OCI-LY7 (cell line): Measurements from ENCODE around the gene SASH1. TPM values are rescaled to one million over a fixed set of nuclear protein-coding genes. Genes with fewer than 3 reads are reported as not detected.

ENCODE experiments used
- BruUV-seq: library from RNA; stranded (reverse); fragments of 400-500 nt; replicated peaks from 2 replicates; lab custom pipeline; 2021; lab: Mats Ljungman, UMichigan
- CTCF ChIA-PET: fragments of 300-600 bp; sonication (Branson Sonifier 250); formaldehyde crosslinking; loops from one replicate; lab custom pipeline; 2022; ENCODE audit warnings: antibody characterized with exemption; ENCODE audit not compliant: unreplicated experiment; lab: Charles Lee
- POLR2A ChIA-PET: fragments of 300-600 bp; sonication (Branson Sonifier 250); formaldehyde crosslinking; loops from one replicate; lab custom pipeline; 2022; ENCODE audit warnings: antibody characterized with exemption; lab: Charles Lee
- DNase-seq: peaks from one replicate; pipeline ENCODE4 v3.0.0-alpha.2; 2015; ENCODE audit warnings: low spot score
- H2AFZ ChIP-seq: fragments of 200-600 bp; sonication (generic), shearing (Covaris generic); 2 replicates; pipeline ENCODE4 v1.6.1; 2014; ENCODE audit warnings: mild to moderate bottlenecking, antibody characterized with exemption, low read length, moderate library complexity
- H3K27ac ChIP-seq: fragments of 200-600 bp; sonication (generic); 2 replicates; pipeline ENCODE4 v1.5.1; 2014; ENCODE audit warnings: mixed run types, low read depth, mild to moderate bottlenecking, moderate library complexity, low read length, inconsistent platforms; ENCODE audit not compliant: poor library complexity, severe bottlenecking
- H3K36me3 ChIP-seq: fragments of 200-600 bp; sonication (generic); 2 replicates; pipeline ENCODE4 v1.6.1; 2014; ENCODE audit warnings: mild to moderate bottlenecking, antibody characterized with exemption, low read length, moderate library complexity, mixed read lengths; ENCODE audit not compliant: insufficient read depth
- H3K4me1 ChIP-seq: fragments of 200-600 bp; sonication (generic); 2 replicates; pipeline ENCODE4 v1.5.1; 2014; ENCODE audit warnings: mild to moderate bottlenecking, low read length; ENCODE audit not compliant: insufficient read depth, poor library complexity, severe bottlenecking
- H3K4me2 ChIP-seq: fragments of 200-600 bp; sonication (generic); 2 replicates; pipeline ENCODE4 v1.6.1; 2014; ENCODE audit warnings: mild to moderate bottlenecking, low read length
- H3K4me3 ChIP-seq: fragments of 200-600 bp; sonication (generic); 2 replicates; pipeline ENCODE4 v1.5.1; 2014; ENCODE audit warnings: mild to moderate bottlenecking, low read depth, low read length; ENCODE audit not compliant: poor library complexity, severe bottlenecking
- H3K79me2 ChIP-seq: fragments of 200-600 bp; sonication (generic); 2 replicates; pipeline ENCODE4 v1.6.1; 2016; ENCODE audit warnings: low read depth, mild to moderate bottlenecking, low read length, moderate library complexity, mixed read lengths; ENCODE audit not compliant: insufficient read depth
- H3K9me2 ChIP-seq: fragments of 200-600 bp; sonication (generic); 2 replicates; pipeline ENCODE4 v1.6.1; 2016; ENCODE audit warnings: mild to moderate bottlenecking, low read length, mixed read lengths; ENCODE audit not compliant: insufficient read depth
- H3K9me3 ChIP-seq: fragments of 200-600 bp; sonication (generic); 2 replicates; pipeline ENCODE4 v1.6.1; 2014; ENCODE audit warnings: mild to moderate bottlenecking, mixed run types, low read length, mixed read lengths
- H4K20me1 ChIP-seq: fragments of 200-600 bp; sonication (generic); 2 replicates; pipeline ENCODE4 v1.6.1; 2014; ENCODE audit warnings: mild to moderate bottlenecking, antibody characterized with exemption, low read length, moderate library complexity, mixed read lengths; ENCODE audit not compliant: insufficient read depth
- CTCF ChIP-seq: fragments of 200-600 bp; sonication (generic); conservative IDR thresholded peaks from 2 replicates; pipeline ENCODE4 v1.5.1; 2014; ENCODE audit warnings: mild to moderate bottlenecking, antibody characterized with exemption, low read length, moderate library complexity, mixed read lengths
- EZH2phosphoT487 ChIP-seq: fragments of 200-600 bp; sonication (generic); IDR thresholded peaks from 2 replicates; pipeline ENCODE4 v1.6.1; 2018; ENCODE audit warnings: low read depth, borderline replicate concordance, mild to moderate bottlenecking, mixed run types, antibody characterized with exemption, low read length, moderate library complexity, mixed read lengths
- intact Hi-C: fragments of 100-400 bp; cut with micrococcal nuclease; formaldehyde crosslinking; loops from one replicate; pipeline ENCODE4 v1.10.0; 2022; ENCODE audit not compliant: unreplicated experiment
- total RNA-seq, 2 experiments: library from RNA; depleted of rRNA in 1 of 2; stranded (reverse); fragments of >200 nt in 1 of 2; shearing (Covaris generic) in 1 of 2; gene quantifications; 2 replicates each; pipeline ENCODE4 v1.2.3, GENCODE V29; 2014 to 2022

SASH1 gene
- total RNA-seq, 2 experiments from 2014 or later = not detected

GRCh38 chr6:148435386-148435785, 92.7 kb downstream of the SASH1 start:
- intact Hi-C loops = no loop called here
- Histone ChIP-seq H3K27ac (no peak overlapping the region), H3K9me2 (no peaks in the 10 kb centered on the region), H4K20me1 (no peaks in the 10 kb centered on the region), H2AFZ (no peak overlapping the region), H3K4me1 (no peaks in the 10 kb centered on the region), H3K4me3 (no peak overlapping the region), H3K79me2 (no peaks in the 10 kb centered on the region), H3K9me3 (no peaks in the 10 kb centered on the region), H3K4me2 (no peak overlapping the region), H3K36me3 (no peaks in the 10 kb centered on the region)
- ChIA-PET POLR2A (interaction anchor here (0.7 kb wide), 1 partner anchor 1467 kb away, joined by 12 read pairs; no protein-coding TSS in a partner anchor), CTCF (no interaction called here)
- no TSS peak for BruUV-seq
- TF ChIP-seq EZH2phosphoT487 (no peak), CTCF (no peak)
- DNase-seq = no peak

- Histone ChIP-seq H3K36me3 (no peaks in the 10 kb centered on the region), H3K4me1 (no peaks in the 10 kb centered on the region), H4K20me1 (no peaks in the 10 kb centered on the region), H3K27ac (no peak overlapping the region), H3K79me2 (no peaks in the 10 kb centered on the region), H2AFZ (no peak overlapping the region), H3K9me3 (no peaks in the 10 kb centered on the region), H3K9me2 (no peaks in the 10 kb centered on the region), H3K4me3 (no peak overlapping the region), H3K4me2 (no peak overlapping the region)
- no peak for DNase-seq
- ChIA-PET CTCF (interaction anchor here (1.0 kb wide), 1 partner anchor 50 kb away, joined by 3 read pairs; no protein-coding TSS in a partner anchor), POLR2A (interaction anchor here (0.5 to 0.6 kb wide), 2 partner anchors 21 to 564 kb away, joined by 3 read pairs; no protein-coding TSS in a partner anchor)
- BruUV-seq = no TSS peak
- intact Hi-C loops = no loop called here
- TF ChIP-seq CTCF (no peak), EZH2phosphoT487 (no peak)
Measured at GRCh38 chr6:148436466-148436865, 93.8 kb downstream of the SASH1 start.

- CTCF ChIA-PET = no interaction called here
- Histone ChIP-seq H2AFZ (no peak overlapping the region), H3K4me1 (no peaks in the 10 kb centered on the region)
Measured at GRCh38 chr6:148438632-148439031, 96.0 kb downstream of the SASH1 start.

More at GRCh38 chr6:148438632-148439031, 96.0 kb downstream of the SASH1 start:
- Histone ChIP-seq H3K9me3 (no peaks in the 10 kb centered on the region), H3K36me3 (no peaks in the 10 kb centered on the region), H3K9me2 (no peaks in the 10 kb centered on the region), H3K27ac (no peak overlapping the region), H4K20me1 (no peaks in the 10 kb centered on the region), H3K4me3 (no peak overlapping the region), H3K4me2 (no peak overlapping the region), H3K79me2 (no peaks in the 10 kb centered on the region)
- POLR2A ChIA-PET = no interaction called here
- no peak for DNase-seq
- no peak for TF ChIP-seq CTCF
- TF ChIP-seq EZH2phosphoT487 = no peak
- BruUV-seq = no TSS peak
- intact Hi-C loops = no loop called here
